ENCODE data around the gene DENND4C. TPM values are rescaled to one million over a fixed set of nuclear protein-coding genes. Genes with fewer than 3 reads are reported as not detected.

DENND4C gene
- total RNA-seq, 1 experiment from 2014 or later, result 22.6 TPM

DNA sequence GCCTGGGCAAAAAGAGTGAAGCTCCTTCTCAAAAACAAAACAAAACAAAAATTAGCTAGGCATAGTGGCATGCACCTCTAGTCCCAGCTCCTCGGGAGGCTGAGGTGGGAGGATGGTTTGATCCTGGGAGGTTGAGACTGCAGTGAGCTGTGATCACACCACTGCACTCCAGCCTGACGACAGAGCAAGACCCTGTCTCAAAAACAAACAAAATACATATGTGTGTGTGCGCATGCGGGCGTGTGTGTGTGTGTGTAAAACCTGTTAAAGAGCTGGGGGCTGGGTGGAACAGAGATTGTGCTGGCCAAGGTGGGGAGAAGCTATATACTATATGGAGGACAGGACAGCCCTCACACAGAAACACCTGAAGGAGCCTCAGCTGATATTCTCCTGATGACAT lies 27.4 kb upstream of the DENND4C start:
- no peaks in the 10 kb centered on the region for H3K9me3 Mint-ChIP-seq
- no peak for ATAC-seq
- H3K4me1 Mint-ChIP-seq, result peaks cover 6% of the 10 kb centered on the region
- peaks cover 4% of the 10 kb centered on the region; the same call in 1 of the 2 replicates for H3K27me3 Mint-ChIP-seq (ENCODE audit: low read depth)
- ChIA-PET POLR2A (interaction anchor here (1.4 kb wide), 1 partner anchor 27 kb away, joined by 3 read pairs; the partner anchor contains the start of gene DENND4C), CTCF (interaction anchor here (0.7 to 2.0 kb wide), 3 partner anchors 11 to 262 kb away, joined by 3 to 6 read pairs (median 4); no protein-coding TSS in a partner anchor)
- no peaks in the 10 kb centered on the region for H3K36me3 Mint-ChIP-seq
- no peak overlapping the region for H3K27ac Mint-ChIP-seq
- H3K4me3 Mint-ChIP-seq, result no peak overlapping the region
- TF ChIP-seq, protein P1, sequence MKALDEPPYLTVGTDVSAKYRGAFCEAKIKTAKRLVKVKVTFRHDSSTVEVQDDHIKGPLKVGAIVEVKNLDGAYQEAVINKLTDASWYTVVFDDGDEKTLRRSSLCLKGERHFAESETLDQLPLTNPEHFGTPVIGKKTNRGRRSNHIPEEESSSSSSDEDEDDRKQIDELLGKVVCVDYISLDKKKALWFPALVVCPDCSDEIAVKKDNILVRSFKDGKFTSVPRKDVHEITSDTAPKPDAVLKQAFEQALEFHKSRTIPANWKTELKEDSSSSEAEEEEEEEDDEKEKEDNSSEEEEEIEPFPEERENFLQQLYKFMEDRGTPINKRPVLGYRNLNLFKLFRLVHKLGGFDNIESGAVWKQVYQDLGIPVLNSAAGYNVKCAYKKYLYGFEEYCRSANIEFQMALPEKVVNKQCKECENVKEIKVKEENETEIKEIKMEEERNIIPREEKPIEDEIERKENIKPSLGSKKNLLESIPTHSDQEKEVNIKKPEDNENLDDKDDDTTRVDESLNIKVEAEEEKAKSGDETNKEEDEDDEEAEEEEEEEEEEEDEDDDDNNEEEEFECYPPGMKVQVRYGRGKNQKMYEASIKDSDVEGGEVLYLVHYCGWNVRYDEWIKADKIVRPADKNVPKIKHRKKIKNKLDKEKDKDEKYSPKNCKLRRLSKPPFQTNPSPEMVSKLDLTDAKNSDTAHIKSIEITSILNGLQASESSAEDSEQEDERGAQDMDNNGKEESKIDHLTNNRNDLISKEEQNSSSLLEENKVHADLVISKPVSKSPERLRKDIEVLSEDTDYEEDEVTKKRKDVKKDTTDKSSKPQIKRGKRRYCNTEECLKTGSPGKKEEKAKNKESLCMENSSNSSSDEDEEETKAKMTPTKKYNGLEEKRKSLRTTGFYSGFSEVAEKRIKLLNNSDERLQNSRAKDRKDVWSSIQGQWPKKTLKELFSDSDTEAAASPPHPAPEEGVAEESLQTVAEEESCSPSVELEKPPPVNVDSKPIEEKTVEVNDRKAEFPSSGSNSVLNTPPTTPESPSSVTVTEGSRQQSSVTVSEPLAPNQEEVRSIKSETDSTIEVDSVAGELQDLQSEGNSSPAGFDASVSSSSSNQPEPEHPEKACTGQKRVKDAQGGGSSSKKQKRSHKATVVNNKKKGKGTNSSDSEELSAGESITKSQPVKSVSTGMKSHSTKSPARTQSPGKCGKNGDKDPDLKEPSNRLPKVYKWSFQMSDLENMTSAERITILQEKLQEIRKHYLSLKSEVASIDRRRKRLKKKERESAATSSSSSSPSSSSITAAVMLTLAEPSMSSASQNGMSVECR (CRISPR knock-in tag; IDR thresholded peaks at IDR 0.05; ENCODE audit: borderline replicate concordance), result no peak
- no peak for TF ChIP-seq TP53 (CRISPR knock-in tag; IDR thresholded peaks at IDR 0.05)
- TF ChIP-seq ZNF396 (CRISPR knock-in tag; IDR thresholded peaks at IDR 0.05; ENCODE audit: borderline replicate concordance), result no peak
- no peak for TF ChIP-seq GABPB1 (CRISPR knock-in tag; IDR thresholded peaks at IDR 0.05)
- TF ChIP-seq, protein P2, sequence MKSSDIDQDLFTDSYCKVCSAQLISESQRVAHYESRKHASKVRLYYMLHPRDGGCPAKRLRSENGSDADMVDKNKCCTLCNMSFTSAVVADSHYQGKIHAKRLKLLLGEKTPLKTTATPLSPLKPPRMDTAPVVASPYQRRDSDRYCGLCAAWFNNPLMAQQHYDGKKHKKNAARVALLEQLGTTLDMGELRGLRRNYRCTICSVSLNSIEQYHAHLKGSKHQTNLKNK (CRISPR knock-in tag; IDR thresholded peaks at IDR 0.05), result no peak
- TF ChIP-seq NFYB (CRISPR knock-in tag; conservative IDR thresholded peaks at IDR 0.05; ENCODE audit: low read depth), result no peak
- no peak for TF ChIP-seq ZNF423 (CRISPR knock-in tag; IDR thresholded peaks at IDR 0.05)
- no peak for TF ChIP-seq ELF4 (CRISPR knock-in tag; IDR thresholded peaks at IDR 0.05; ENCODE audit: low read depth)
- TF ChIP-seq, protein P3, sequence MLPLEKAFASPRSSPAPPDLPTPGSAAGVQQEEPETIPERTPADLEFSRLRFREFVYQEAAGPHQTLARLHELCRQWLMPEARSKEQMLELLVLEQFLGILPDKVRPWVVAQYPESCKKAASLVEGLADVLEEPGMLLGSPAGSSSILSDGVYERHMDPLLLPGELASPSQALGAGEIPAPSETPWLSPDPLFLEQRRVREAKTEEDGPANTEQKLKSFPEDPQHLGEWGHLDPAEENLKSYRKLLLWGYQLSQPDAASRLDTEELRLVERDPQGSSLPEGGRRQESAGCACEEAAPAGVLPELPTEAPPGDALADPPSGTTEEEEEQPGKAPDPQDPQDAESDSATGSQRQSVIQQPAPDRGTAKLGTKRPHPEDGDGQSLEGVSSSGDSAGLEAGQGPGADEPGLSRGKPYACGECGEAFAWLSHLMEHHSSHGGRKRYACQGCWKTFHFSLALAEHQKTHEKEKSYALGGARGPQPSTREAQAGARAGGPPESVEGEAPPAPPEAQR (CRISPR knock-in tag; IDR thresholded peaks at IDR 0.05), result no peak
- TF ChIP-seq SMAD4 (CRISPR knock-in tag; IDR thresholded peaks at IDR 0.05), result no peak
- no peak for DNase-seq (ENCODE audit: low spot score)

DNA sequence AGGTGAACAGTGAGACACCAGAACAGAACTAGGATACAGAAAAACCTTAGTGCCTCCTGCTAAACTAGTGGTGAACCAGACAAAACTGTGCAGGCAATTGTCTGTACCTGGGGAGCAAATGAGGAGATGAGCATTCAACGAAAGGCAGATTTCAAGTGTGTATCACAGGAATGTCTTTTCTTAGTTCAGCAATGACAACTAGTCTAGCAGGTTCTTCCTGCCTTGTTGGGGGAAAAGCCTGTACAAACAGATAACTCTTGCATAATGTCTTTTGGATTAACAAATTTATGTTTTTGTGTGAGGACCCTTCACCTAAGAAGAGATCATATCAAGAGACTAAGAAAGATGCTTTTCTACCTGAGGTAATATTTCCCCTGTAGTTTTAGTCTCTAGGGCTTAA lies 21.8 kb upstream of the DENND4C start:
- H3K27me3 Mint-ChIP-seq (ENCODE audit: low read depth), result no peaks in the 10 kb centered on the region

More for the DNA sequence above, 21.8 kb upstream of the DENND4C start:
- no peaks in the 10 kb centered on the region for H3K36me3 Mint-ChIP-seq
- DNase-seq (ENCODE audit: low spot score) (no peak), ATAC-seq (no peak)
- no peaks in the 10 kb centered on the region for H3K9me3 Mint-ChIP-seq
- ChIA-PET POLR2A (no interaction called here), CTCF (no interaction called here)
- TF ChIP-seq, protein P4, sequence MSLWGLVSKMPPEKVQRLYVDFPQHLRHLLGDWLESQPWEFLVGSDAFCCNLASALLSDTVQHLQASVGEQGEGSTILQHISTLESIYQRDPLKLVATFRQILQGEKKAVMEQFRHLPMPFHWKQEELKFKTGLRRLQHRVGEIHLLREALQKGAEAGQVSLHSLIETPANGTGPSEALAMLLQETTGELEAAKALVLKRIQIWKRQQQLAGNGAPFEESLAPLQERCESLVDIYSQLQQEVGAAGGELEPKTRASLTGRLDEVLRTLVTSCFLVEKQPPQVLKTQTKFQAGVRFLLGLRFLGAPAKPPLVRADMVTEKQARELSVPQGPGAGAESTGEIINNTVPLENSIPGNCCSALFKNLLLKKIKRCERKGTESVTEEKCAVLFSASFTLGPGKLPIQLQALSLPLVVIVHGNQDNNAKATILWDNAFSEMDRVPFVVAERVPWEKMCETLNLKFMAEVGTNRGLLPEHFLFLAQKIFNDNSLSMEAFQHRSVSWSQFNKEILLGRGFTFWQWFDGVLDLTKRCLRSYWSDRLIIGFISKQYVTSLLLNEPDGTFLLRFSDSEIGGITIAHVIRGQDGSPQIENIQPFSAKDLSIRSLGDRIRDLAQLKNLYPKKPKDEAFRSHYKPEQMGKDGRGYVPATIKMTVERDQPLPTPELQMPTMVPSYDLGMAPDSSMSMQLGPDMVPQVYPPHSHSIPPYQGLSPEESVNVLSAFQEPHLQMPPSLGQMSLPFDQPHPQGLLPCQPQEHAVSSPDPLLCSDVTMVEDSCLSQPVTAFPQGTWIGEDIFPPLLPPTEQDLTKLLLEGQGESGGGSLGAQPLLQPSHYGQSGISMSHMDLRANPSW (CRISPR knock-in tag; conservative IDR thresholded peaks at IDR 0.05; ENCODE audit: low read depth), result no peak
- TF ChIP-seq NFYB (CRISPR knock-in tag; conservative IDR thresholded peaks at IDR 0.05; ENCODE audit: low read depth) (no peak), SOX15 (CRISPR knock-in tag; IDR thresholded peaks at IDR 0.05) (no peak), CREM (CRISPR knock-in tag; IDR thresholded peaks at IDR 0.05) (no peak), MYBL2 (CRISPR knock-in tag; IDR thresholded peaks at IDR 0.05) (no peak)
- TF ChIP-seq, protein P3 (CRISPR knock-in tag; IDR thresholded peaks at IDR 0.05), result no peak
- TF ChIP-seq, protein P5, sequence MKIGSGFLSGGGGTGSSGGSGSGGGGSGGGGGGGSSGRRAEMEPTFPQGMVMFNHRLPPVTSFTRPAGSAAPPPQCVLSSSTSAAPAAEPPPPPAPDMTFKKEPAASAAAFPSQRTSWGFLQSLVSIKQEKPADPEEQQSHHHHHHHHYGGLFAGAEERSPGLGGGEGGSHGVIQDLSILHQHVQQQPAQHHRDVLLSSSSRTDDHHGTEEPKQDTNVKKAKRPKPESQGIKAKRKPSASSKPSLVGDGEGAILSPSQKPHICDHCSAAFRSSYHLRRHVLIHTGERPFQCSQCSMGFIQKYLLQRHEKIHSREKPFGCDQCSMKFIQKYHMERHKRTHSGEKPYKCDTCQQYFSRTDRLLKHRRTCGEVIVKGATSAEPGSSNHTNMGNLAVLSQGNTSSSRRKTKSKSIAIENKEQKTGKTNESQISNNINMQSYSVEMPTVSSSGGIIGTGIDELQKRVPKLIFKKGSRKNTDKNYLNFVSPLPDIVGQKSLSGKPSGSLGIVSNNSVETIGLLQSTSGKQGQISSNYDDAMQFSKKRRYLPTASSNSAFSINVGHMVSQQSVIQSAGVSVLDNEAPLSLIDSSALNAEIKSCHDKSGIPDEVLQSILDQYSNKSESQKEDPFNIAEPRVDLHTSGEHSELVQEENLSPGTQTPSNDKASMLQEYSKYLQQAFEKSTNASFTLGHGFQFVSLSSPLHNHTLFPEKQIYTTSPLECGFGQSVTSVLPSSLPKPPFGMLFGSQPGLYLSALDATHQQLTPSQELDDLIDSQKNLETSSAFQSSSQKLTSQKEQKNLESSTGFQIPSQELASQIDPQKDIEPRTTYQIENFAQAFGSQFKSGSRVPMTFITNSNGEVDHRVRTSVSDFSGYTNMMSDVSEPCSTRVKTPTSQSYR (CRISPR knock-in tag; IDR thresholded peaks at IDR 0.05), result no peak
- no peak overlapping the region for H3K27ac Mint-ChIP-seq
- H3K4me1 Mint-ChIP-seq, result peaks cover 12% of the 10 kb centered on the region
- no peak overlapping the region for H3K4me3 Mint-ChIP-seq

All from WTC11 (cell line).